ENCODE data around the gene IER5.

IER5 gene

GRCh38 chr1:181127898-181128453 is 39.5 kb downstream of the IER5 start:
- ATAC-seq = no peak
- Mint-ChIP-seq H3K4me3 (peak overlapping the region; percentile 77), H3K27ac (peak overlapping the region; percentile 100), H3K9me3 (no peaks in the 10 kb centered on the region), H3K27me3 (no peaks in the 10 kb centered on the region), H3K36me3 (no peaks in the 10 kb centered on the region), H3K4me1 (peaks cover 83% of the 10 kb centered on the region)

- Mint-ChIP-seq H3K4me1 (peaks cover 91% of the 10 kb centered on the region), H3K4me3 (peak overlapping the region; percentile 77), H3K27ac (peak overlapping the region; percentile 100), H3K36me3 (no peaks in the 10 kb centered on the region), H3K9me3 (no peaks in the 10 kb centered on the region), H3K27me3 (no peaks in the 10 kb centered on the region)
- ATAC-seq = peak; percentile 73
These were observed 40.3 kb downstream of the IER5 start for GRCh38 chr1:181128592-181129497.

- no peaks in the 10 kb centered on the region for H3K36me3 Mint-ChIP-seq
- no peaks in the 10 kb centered on the region for H3K9me3 Mint-ChIP-seq
- no peak for ATAC-seq
- peaks cover 92% of the 10 kb centered on the region for H3K4me1 Mint-ChIP-seq
- peak overlapping the region; percentile 44 for H3K4me3 Mint-ChIP-seq
- H3K27me3 Mint-ChIP-seq = no peaks in the 10 kb centered on the region
- peak overlapping the region; percentile 100 for H3K27ac Mint-ChIP-seq
These were observed 41.5 kb downstream of the IER5 start for GRCh38 chr1:181129771-181130606.

GRCh38 chr1:181131255-181131941 is 42.9 kb downstream of the IER5 start:
- H3K27ac Mint-ChIP-seq = peak overlapping the region; percentile 100
- ATAC-seq = peak; percentile 72
- H3K4me1 Mint-ChIP-seq = peaks cover 96% of the 10 kb centered on the region
- H3K9me3 Mint-ChIP-seq = no peaks in the 10 kb centered on the region
- no peaks in the 10 kb centered on the region for H3K27me3 Mint-ChIP-seq
- no peaks in the 10 kb centered on the region for H3K36me3 Mint-ChIP-seq
- peak overlapping the region; percentile 27 for H3K4me3 Mint-ChIP-seq

GRCh38 chr1:181133441-181133951 is 45.0 kb downstream of the IER5 start:
- Mint-ChIP-seq H3K27ac (peak overlapping the region; percentile 100), H3K9me3 (no peaks in the 10 kb centered on the region)

GRCh38 chr1:181133969-181134418 is 45.5 kb downstream of the IER5 start:
- ATAC-seq = no peak
- peak overlapping the region; percentile 53 for H3K4me3 Mint-ChIP-seq
- peaks cover 2% of the 10 kb centered on the region for H3K36me3 Mint-ChIP-seq
- H3K9me3 Mint-ChIP-seq = no peaks in the 10 kb centered on the region
- H3K27me3 Mint-ChIP-seq = no peaks in the 10 kb centered on the region
- H3K27ac Mint-ChIP-seq = peak overlapping the region; percentile 100
- H3K4me1 Mint-ChIP-seq = peaks cover 96% of the 10 kb centered on the region

More at GRCh38 chr1:181133441-181133951, 45.0 kb downstream of the IER5 start:
- Mint-ChIP-seq H3K4me3 (peak overlapping the region; percentile 53), H3K4me1 (peaks cover 96% of the 10 kb centered on the region), H3K27me3 (no peaks in the 10 kb centered on the region), H3K36me3 (no peaks in the 10 kb centered on the region)
- ATAC-seq = no peak

GRCh38 chr1:181134543-181135436 is 46.3 kb downstream of the IER5 start:
- no peaks in the 10 kb centered on the region for H3K27me3 Mint-ChIP-seq
- peak overlapping the region; percentile 100 for H3K27ac Mint-ChIP-seq
- peak; percentile 72 for ATAC-seq
- no peaks in the 10 kb centered on the region for H3K9me3 Mint-ChIP-seq
- H3K36me3 Mint-ChIP-seq = peaks cover 5% of the 10 kb centered on the region
- peaks cover 96% of the 10 kb centered on the region for H3K4me1 Mint-ChIP-seq
- peak overlapping the region; percentile 81 for H3K4me3 Mint-ChIP-seq

GRCh38 chr1:181135437-181135731 is 46.9 kb downstream of the IER5 start:
- H3K9me3 Mint-ChIP-seq = no peaks in the 10 kb centered on the region
- H3K27me3 Mint-ChIP-seq = no peaks in the 10 kb centered on the region
- peak overlapping the region; percentile 81 for H3K4me3 Mint-ChIP-seq
- peaks cover 96% of the 10 kb centered on the region for H3K4me1 Mint-ChIP-seq
- peak; percentile 49 for ATAC-seq
- peaks cover 5% of the 10 kb centered on the region for H3K36me3 Mint-ChIP-seq
- peak overlapping the region; percentile 100 for H3K27ac Mint-ChIP-seq

GRCh38 chr1:181135815-181136737 is 47.6 kb downstream of the IER5 start:
- Mint-ChIP-seq H3K27me3 (no peaks in the 10 kb centered on the region), H3K36me3 (peaks cover 5% of the 10 kb centered on the region), H3K4me3 (peak overlapping the region; percentile 81), H3K9me3 (no peaks in the 10 kb centered on the region), H3K4me1 (peaks cover 96% of the 10 kb centered on the region), H3K27ac (peak overlapping the region; percentile 100)
- no peak for ATAC-seq

GRCh38 chr1:181136738-181137122 is 48.2 kb downstream of the IER5 start:
- Mint-ChIP-seq H3K4me3 (peak overlapping the region; percentile 2), H3K9me3 (no peaks in the 10 kb centered on the region), H3K27ac (peak overlapping the region; percentile 100), H3K36me3 (peaks cover 5% of the 10 kb centered on the region), H3K4me1 (peaks cover 97% of the 10 kb centered on the region), H3K27me3 (no peaks in the 10 kb centered on the region)
- no peak for ATAC-seq

GRCh38 chr1:181137217-181137743 is 48.8 kb downstream of the IER5 start:
- Mint-ChIP-seq H3K27ac (peak overlapping the region; percentile 100), H3K4me1 (peaks cover 100% of the 10 kb centered on the region), H3K9me3 (no peaks in the 10 kb centered on the region), H3K36me3 (peaks cover 5% of the 10 kb centered on the region), H3K4me3 (no peak overlapping the region), H3K27me3 (no peaks in the 10 kb centered on the region)
- no peak for ATAC-seq

- peak overlapping the region; percentile 5 for H3K4me3 Mint-ChIP-seq
- peak overlapping the region; percentile 100 for H3K27ac Mint-ChIP-seq
- no peaks in the 10 kb centered on the region for H3K27me3 Mint-ChIP-seq
- ATAC-seq = no peak
- peaks cover 82% of the 10 kb centered on the region for H3K4me1 Mint-ChIP-seq
- peaks cover 9% of the 10 kb centered on the region for H3K36me3 Mint-ChIP-seq
- H3K9me3 Mint-ChIP-seq = no peaks in the 10 kb centered on the region
These were observed 51.1 kb downstream of the IER5 start for GRCh38 chr1:181139631-181140061.

- peaks cover 74% of the 10 kb centered on the region for H3K4me1 Mint-ChIP-seq
- H3K27me3 Mint-ChIP-seq = no peaks in the 10 kb centered on the region
- H3K9me3 Mint-ChIP-seq = no peaks in the 10 kb centered on the region
- H3K36me3 Mint-ChIP-seq = peaks cover 9% of the 10 kb centered on the region
- ATAC-seq = peak; percentile 39
- peak overlapping the region; percentile 100 for H3K27ac Mint-ChIP-seq
- H3K4me3 Mint-ChIP-seq = peak overlapping the region; percentile 12
These were observed 51.9 kb downstream of the IER5 start for GRCh38 chr1:181140398-181140797.

Measured in stimulated activated memory B cell treated with anti-CD40 and anti-IgM and Interleukin-4, amounts not matched to agents 10 μg/mL and 1 μg/mL and 100 μg/mL, for 72 hours (primary cell).